ENCODE results near the gene RNF14. TPM values are rescaled to one million over a fixed set of nuclear protein-coding genes. Genes with fewer than 3 reads are reported as not detected.

RNF14 gene
- total and polyA plus RNA-seq, 2 donors (not counting 1 experiment from before 2014, with no cell fraction given), result 10.5 to 26.6 TPM

- Histone ChIP-seq H2AFZ (ENCODE audit: insufficient read depth, low read depth, low read length, poor library complexity, severe bottlenecking) (no peak overlapping the region), H3K9me3 (ENCODE audit: control extremely low read depth in 1 of 3, control insufficient read depth in 2 of 3, insufficient read depth in 1 of 3, low read length in 2 of 3) (no peaks in the 10 kb centered on the region), H3K79me2 (ENCODE audit: control insufficient read depth, insufficient read depth, low read length) (peaks cover 39% of the 10 kb centered on the region), H3K27me3 (replicated peaks in 1 of 4; ENCODE audit: control extremely low read depth in 1 of 4, control insufficient read depth in 3 of 4, insufficient read depth in 4 of 4, low read length in 3 of 4) (no peaks in the 10 kb centered on the region), H3K4me3 (ENCODE audit: control extremely low read depth in 1 of 5, extremely low read depth in 1 of 5, insufficient read depth in 1 of 5, low read depth in 2 of 5, low read length in 4 of 5) (no peak overlapping the region), H3K36me3 (replicated peaks in 1 of 2; ENCODE audit: control extremely low read depth in 1 of 2, control insufficient read depth in 1 of 2, extremely low read depth in 1 of 2, insufficient read depth in 2 of 2, low read length in 1 of 2) (peaks cover 0 to 64% of the 10 kb centered on the region in 2 experiments), H3K9ac (ENCODE audit: low read length) (no peak overlapping the region), H3K4me2 (replicated peaks; ENCODE audit: low read depth, low read length, poor library complexity, severe bottlenecking) (no peak overlapping the region), H4K20me1 (ENCODE audit: control insufficient read depth, insufficient read depth, low read length, poor library complexity, severe bottlenecking) (peaks cover 26% of the 10 kb centered on the region), H3K4me1 (ENCODE audit: control insufficient read depth in 2 of 2, insufficient read depth in 2 of 2, low read length in 2 of 2) (peaks cover 12 to 18% of the 10 kb centered on the region in 2 donors), H3K27ac (ENCODE audit: low read length in 2 of 2) (no peak overlapping the region)
- ChIA-PET CTCF (interaction anchor here (0.9 kb wide), 1 partner anchor 11 kb away, joined by 4 read pairs; no protein-coding TSS in a partner anchor), POLR2A (interaction anchor here (0.8 kb wide), 1 partner anchor 243 kb away, joined by 3 read pairs; no protein-coding TSS in a partner anchor)
- DNase-seq (no peak), ATAC-seq (ENCODE audit: low read depth) (no peak)
- WGBS (ENCODE audit: insufficient coverage), result 92% methylated on average over 2 of the region's 2 CpGs
- Mint-ChIP-seq H3K27me3 (no peaks in the 10 kb centered on the region), H3K9me3 (ENCODE audit: insufficient read depth) (no peaks in the 10 kb centered on the region), H3K4me3 (peak overlapping the region; percentile 21), H3K4me1 (peaks cover 17% of the 10 kb centered on the region), H3K27ac (no peak overlapping the region)
- no peak for TF ChIP-seq EZH2 (IDR thresholded peaks at IDR 0.05; ENCODE audit: borderline replicate concordance, insufficient read depth, low read depth, low read length, poor library complexity, severe bottlenecking)
- TF ChIP-seq CTCF (IDR thresholded peaks at IDR 0.05), result no peak
- intact Hi-C loops (cut with micrococcal nuclease), result no loop called here
Observed at GRCh38 chr5:141926434-141926833, 42.5 kb upstream of the RNF14 start.

- intact Hi-C loops (cut with micrococcal nuclease), result no loop called here
- ATAC-seq (ENCODE audit: low read depth) (no peak), DNase-seq (no peak)
- ChIA-PET POLR2A (interaction anchor here (0.6 kb wide), 1 partner anchor 62 kb away, joined by 4 read pairs; no protein-coding TSS in a partner anchor), CTCF (no interaction called here)
- Mint-ChIP-seq H3K27me3 (no peaks in the 10 kb centered on the region), H3K27ac (no peak overlapping the region), H3K9me3 (ENCODE audit: insufficient read depth) (no peaks in the 10 kb centered on the region), H3K4me1 (peaks cover 15% of the 10 kb centered on the region), H3K4me3 (no peak overlapping the region)
- Histone ChIP-seq H3K4me2 (replicated peaks; ENCODE audit: low read depth, low read length, poor library complexity, severe bottlenecking) (no peak overlapping the region), H3K27me3 (replicated peaks in 1 of 4; ENCODE audit: control extremely low read depth in 1 of 4, control insufficient read depth in 3 of 4, insufficient read depth in 4 of 4, low read length in 3 of 4) (no peaks in the 10 kb centered on the region), H2AFZ (ENCODE audit: insufficient read depth, low read depth, low read length, poor library complexity, severe bottlenecking) (no peak overlapping the region), H4K20me1 (ENCODE audit: control insufficient read depth, insufficient read depth, low read length, poor library complexity, severe bottlenecking) (peaks cover 26% of the 10 kb centered on the region), H3K9me3 (ENCODE audit: control extremely low read depth in 1 of 3, control insufficient read depth in 2 of 3, insufficient read depth in 1 of 3, low read length in 2 of 3) (no peaks in the 10 kb centered on the region), H3K4me1 (ENCODE audit: control insufficient read depth in 2 of 2, insufficient read depth in 2 of 2, low read length in 2 of 2) (peaks cover 7 to 12% of the 10 kb centered on the region in 2 donors), H3K36me3 (replicated peaks in 1 of 2; ENCODE audit: control extremely low read depth in 1 of 2, control insufficient read depth in 1 of 2, extremely low read depth in 1 of 2, insufficient read depth in 2 of 2, low read length in 1 of 2) (peaks cover 4 to 78% of the 10 kb centered on the region in 2 experiments), H3K27ac (ENCODE audit: low read length in 2 of 2) (no peak overlapping the region), H3K4me3 (ENCODE audit: control extremely low read depth in 1 of 5, extremely low read depth in 1 of 5, insufficient read depth in 1 of 5, low read depth in 2 of 5, low read length in 4 of 5) (no peak overlapping the region), H3K9ac (ENCODE audit: low read length) (no peak overlapping the region), H3K79me2 (ENCODE audit: control insufficient read depth, insufficient read depth, low read length) (peaks cover 39% of the 10 kb centered on the region)
- no peak for TF ChIP-seq CTCF (IDR thresholded peaks at IDR 0.05)
- TF ChIP-seq EZH2 (IDR thresholded peaks at IDR 0.05; ENCODE audit: borderline replicate concordance, insufficient read depth, low read depth, low read length, poor library complexity, severe bottlenecking), result no peak
- 83% methylated on average over 6 of the region's 8 CpGs for WGBS (ENCODE audit: insufficient coverage)
Observed at GRCh38 chr5:141928051-141928450, 40.9 kb upstream of the RNF14 start.

All from B cell (primary cell).